ENCODE results near the gene PGAP6. TPM values are rescaled to one million over a fixed set of nuclear protein-coding genes. Genes with fewer than 3 reads are reported as not detected.
A peak's percentile ranks its signal among the peaks of the same experiment; 100 is the strongest.

The PGAP6 gene
- total RNA-seq, 1 donor from 2014 or later: 133 TPM

- DNase-seq (ENCODE audit: low spot score): peak; percentile 49
- Mint-ChIP-seq H3K9me3 (ENCODE audit: unreplicated experiment) (no peaks in the 10 kb centered on the region), H3K36me3 (ENCODE audit: low read depth, unreplicated experiment) (no peaks in the 10 kb centered on the region)
Measured at GRCh38 chr16:381012-381788, 578 bp downstream of the PGAP6 start.

GRCh38 chr16:380762-381011, 1.1 kb downstream of the PGAP6 start:
- peaks cover 20% of the 10 kb centered on the region for H3K4me1 Mint-ChIP-seq (ENCODE audit: unreplicated experiment)
- TF ChIP-seq CTCF (IDR thresholded peaks at IDR 0.05; ENCODE audit: unreplicated experiment): no peak

More at GRCh38 chr16:381012-381788, 578 bp downstream of the PGAP6 start:
- Mint-ChIP-seq H3K27ac (ENCODE audit: unreplicated experiment) (no peak overlapping the region), H3K4me3 (ENCODE audit: unreplicated experiment) (peak overlapping the region; percentile 85), H3K27me3 (ENCODE audit: unreplicated experiment) (peaks cover 14% of the 10 kb centered on the region), H3K4me1 (ENCODE audit: unreplicated experiment) (peaks cover 20% of the 10 kb centered on the region)
- no peak for TF ChIP-seq CTCF (IDR thresholded peaks at IDR 0.05; ENCODE audit: unreplicated experiment)

GRCh38 chr16:379961-380761, 1.6 kb downstream of the PGAP6 start:
- no peaks in the 10 kb centered on the region for H3K36me3 Mint-ChIP-seq (ENCODE audit: low read depth, unreplicated experiment)
- H3K4me3 Mint-ChIP-seq (ENCODE audit: unreplicated experiment): peak overlapping the region; percentile 88
- H3K27me3 Mint-ChIP-seq (ENCODE audit: unreplicated experiment): peaks cover 14% of the 10 kb centered on the region
- no peak for TF ChIP-seq CTCF (IDR thresholded peaks at IDR 0.05; ENCODE audit: unreplicated experiment)
- peaks cover 20% of the 10 kb centered on the region for H3K4me1 Mint-ChIP-seq (ENCODE audit: unreplicated experiment)
- peak overlapping the region; percentile 30 for H3K27ac Mint-ChIP-seq (ENCODE audit: unreplicated experiment)
- H3K9me3 Mint-ChIP-seq (ENCODE audit: unreplicated experiment): no peaks in the 10 kb centered on the region
- no peak for DNase-seq (ENCODE audit: low spot score)

More at GRCh38 chr16:380762-381011, 1.1 kb downstream of the PGAP6 start:
- H3K9me3 Mint-ChIP-seq (ENCODE audit: unreplicated experiment): no peaks in the 10 kb centered on the region
- peaks cover 14% of the 10 kb centered on the region for H3K27me3 Mint-ChIP-seq (ENCODE audit: unreplicated experiment)
- H3K36me3 Mint-ChIP-seq (ENCODE audit: low read depth, unreplicated experiment): no peaks in the 10 kb centered on the region
- DNase-seq (ENCODE audit: low spot score): no peak
- H3K4me3 Mint-ChIP-seq (ENCODE audit: unreplicated experiment): peak overlapping the region; percentile 88
- no peak overlapping the region for H3K27ac Mint-ChIP-seq (ENCODE audit: unreplicated experiment)

- TF ChIP-seq CTCF (IDR thresholded peaks at IDR 0.05; ENCODE audit: unreplicated experiment): no peak
- DNase-seq (ENCODE audit: low spot score): no peak
Measured at GRCh38 chr16:379183-379960, 2.4 kb downstream of the PGAP6 start.

More at GRCh38 chr16:379183-379960, 2.4 kb downstream of the PGAP6 start:
- Mint-ChIP-seq H3K27ac (ENCODE audit: unreplicated experiment) (no peak overlapping the region), H3K9me3 (ENCODE audit: unreplicated experiment) (no peaks in the 10 kb centered on the region), H3K36me3 (ENCODE audit: low read depth, unreplicated experiment) (no peaks in the 10 kb centered on the region), H3K4me1 (ENCODE audit: unreplicated experiment) (peaks cover 19% of the 10 kb centered on the region), H3K27me3 (ENCODE audit: unreplicated experiment) (peaks cover 14% of the 10 kb centered on the region), H3K4me3 (ENCODE audit: unreplicated experiment) (no peak overlapping the region)
